Cardiac fibroblast (primary cell): ENCODE measurements around the gene UGCG.

Experiments used
- DNase-seq, 2 donors: peaks; one replicate each; pipeline versions ENCODE4 v3.0.0 to v3.0.0-alpha.2; 2010; ENCODE audit warnings: low read depth in 2 of 2
- H3K4me3 ChIP-seq, 2 donors: replicated peaks in 1 of 2; 1 replicate in 1 of 2; 2 replicates in 1 of 2; pipeline ENCODE4 v1.5.1; 2011; ENCODE audit warnings: low read depth in 2 of 2, low read length in 2 of 2, mild to moderate bottlenecking in 2 of 2, moderate library complexity in 1 of 2
- CTCF ChIP-seq: IDR thresholded peaks from one replicate; pipeline ENCODE4 v1.5.1; 2011; ENCODE audit warnings: low read depth, mild to moderate bottlenecking, low read length, inconsistent platforms

UGCG gene

GRCh38 chr9:111974092-111974681 lies 77.6 kb downstream of the UGCG start:
- TF ChIP-seq CTCF = no peak
- H3K4me3 ChIP-seq = no peak overlapping the region
- peak; percentile 56 to 80 for DNase-seq

GRCh38 chr9:111975709-111976108 lies 79.1 kb downstream of the UGCG start:
- H3K4me3 ChIP-seq = no peak overlapping the region
- no peak for TF ChIP-seq CTCF
- DNase-seq = no peak

GRCh38 chr9:111978616-111979015 lies 82.0 kb downstream of the UGCG start:
- DNase-seq = no peak
- H3K4me3 ChIP-seq = no peak overlapping the region
- no peak for TF ChIP-seq CTCF

DNA sequence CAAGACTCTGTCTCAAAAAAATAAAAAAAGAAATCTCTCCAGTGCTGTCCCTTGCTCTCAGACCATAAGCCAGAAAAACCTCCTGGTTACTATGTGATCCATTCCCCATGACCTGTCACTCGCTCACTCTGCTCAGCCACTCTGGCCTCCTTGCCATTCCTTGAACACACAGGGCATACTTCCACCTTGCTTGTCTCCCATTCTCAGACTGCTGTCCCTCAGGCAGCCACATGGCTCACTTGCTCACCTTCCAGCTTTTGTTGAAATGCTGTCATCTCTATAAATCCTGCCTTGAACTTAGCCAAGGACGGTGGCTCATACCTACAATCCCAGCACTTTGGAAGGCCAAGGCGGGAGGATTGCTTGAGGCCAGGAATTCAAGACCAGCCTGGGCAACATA lies 82.9 kb downstream of the UGCG start:
- DNase-seq = no peak
- H3K4me3 ChIP-seq = no peak overlapping the region
- TF ChIP-seq CTCF = no peak

DNA sequence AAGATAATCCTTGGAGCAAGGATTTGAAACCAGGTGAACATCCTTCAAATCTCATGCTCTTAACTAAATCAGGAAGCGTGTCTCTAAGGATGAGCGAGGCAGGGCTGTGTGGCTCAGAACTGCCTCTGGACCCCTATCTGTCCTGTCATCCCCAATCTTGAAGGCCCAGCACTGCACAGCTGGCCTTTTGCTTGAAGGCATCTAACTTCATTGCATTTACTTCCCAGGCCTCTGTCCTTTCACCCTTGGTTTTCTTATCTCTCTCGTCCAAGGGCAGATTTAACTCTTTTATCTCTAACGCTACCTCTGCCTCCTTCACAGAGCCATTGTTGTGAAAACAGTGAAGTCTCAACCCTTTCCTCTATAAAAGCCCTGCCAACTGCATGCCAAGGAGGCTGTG lies 83.8 kb downstream of the UGCG start:
- TF ChIP-seq CTCF = no peak
- H3K4me3 ChIP-seq = no peak overlapping the region
- no peak for DNase-seq

DNA sequence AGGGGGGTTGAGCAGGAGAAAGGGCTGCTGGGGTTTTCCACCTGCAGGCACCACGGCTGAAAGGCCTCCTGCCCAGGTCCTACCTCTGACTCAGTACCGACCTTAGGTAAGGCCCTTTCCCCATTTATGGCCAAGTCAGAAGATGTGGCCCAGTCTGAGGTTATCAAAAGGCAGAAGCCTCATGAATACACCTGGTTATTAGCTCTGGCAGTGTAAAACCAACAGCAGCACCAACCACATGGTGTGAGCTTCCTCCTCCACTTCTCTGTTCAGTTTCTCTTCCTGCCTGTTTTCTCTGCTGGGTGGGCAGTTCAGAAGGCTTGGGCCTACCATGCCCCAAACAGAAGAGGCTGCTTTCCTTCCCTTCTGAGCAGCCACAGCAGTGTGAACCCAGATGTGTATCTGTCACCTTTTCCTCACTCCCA lies 86.9 kb downstream of the UGCG start:
- DNase-seq = no peak

More for the DNA sequence above, 86.9 kb downstream of the UGCG start:
- H3K4me3 ChIP-seq = no peak overlapping the region
- no peak for TF ChIP-seq CTCF
